Fibroblast of pulmonary artery (primary cell): ENCODE measurements around the gene CWF19L2.
"Not testable (repeated sequence)": the region's sequence is repeated elsewhere in the genome, so short reads cannot be mapped to it uniquely, and the experiment has no call there.

Experiments used
- DNase-seq: peaks from one replicate; pipeline ENCODE4 v3.0.0-alpha.2; 2010; ENCODE audit warnings: low read depth
- H3K4me3 ChIP-seq: replicated peaks from 2 replicates; pipeline ENCODE4 v1.5.1; 2011; ENCODE audit warnings: low read depth, mild to moderate bottlenecking, control low read depth, low read length, moderate library complexity
- CTCF ChIP-seq: IDR thresholded peaks from 2 replicates; pipeline ENCODE4 v1.5.1; 2011; ENCODE audit warnings: mild to moderate bottlenecking, control low read depth, low read length, inconsistent platforms; ENCODE audit errors: missing control alignments

The CWF19L2 gene

GRCh38 chr11:107397357-107397756, 60.3 kb downstream of the CWF19L2 start:
- no peak overlapping the region for H3K4me3 ChIP-seq
- no peak for DNase-seq
- TF ChIP-seq CTCF: no peak

DNA sequence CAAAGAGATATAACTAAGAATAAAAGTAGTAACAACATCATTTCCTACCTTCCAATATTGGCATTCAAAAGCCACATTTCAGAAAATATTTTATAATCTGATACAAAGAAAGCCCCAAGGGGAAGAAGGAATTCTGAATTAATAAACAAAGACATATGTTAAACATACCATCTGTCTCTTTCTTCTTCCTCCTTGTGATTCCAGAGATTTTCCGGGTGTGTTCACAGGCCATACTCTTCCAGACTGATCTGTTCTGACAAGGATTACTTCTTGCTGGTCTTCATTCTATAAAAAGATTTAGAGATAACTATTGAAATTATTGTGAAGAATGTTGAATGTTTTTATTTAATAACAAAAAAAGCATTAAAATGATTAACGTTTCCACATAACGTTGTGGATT, 65.0 kb downstream of the CWF19L2 start:
- no peak overlapping the region for H3K4me3 ChIP-seq
- TF ChIP-seq CTCF: no peak
- no peak for DNase-seq

- H3K4me3 ChIP-seq, DNase-seq: not testable (repeated sequence)
Measured at GRCh38 chr11:107390701-107391100, 66.9 kb downstream of the CWF19L2 start.

DNA sequence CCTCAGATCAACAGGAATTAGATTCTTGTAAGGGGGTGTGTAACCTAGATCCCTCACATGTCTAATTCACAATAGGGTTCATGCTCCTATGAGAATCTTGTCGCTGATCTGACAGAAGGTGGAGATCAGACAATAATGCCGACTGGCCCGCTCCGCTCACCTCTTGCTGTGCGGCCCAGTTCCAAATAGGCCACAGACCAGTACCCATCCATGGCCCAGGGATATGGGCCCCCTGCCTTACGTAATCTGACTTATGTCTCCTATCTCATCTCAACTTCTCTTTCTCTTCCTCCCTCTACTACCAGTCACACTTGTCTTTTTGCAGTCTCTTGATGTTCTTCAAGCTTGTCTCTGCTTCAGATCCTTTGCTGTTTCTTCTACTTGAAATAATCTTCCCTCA, 70.0 kb downstream of the CWF19L2 start:
- H3K4me3 ChIP-seq: no peak overlapping the region
- no peak for DNase-seq
- TF ChIP-seq CTCF: no peak

DNA sequence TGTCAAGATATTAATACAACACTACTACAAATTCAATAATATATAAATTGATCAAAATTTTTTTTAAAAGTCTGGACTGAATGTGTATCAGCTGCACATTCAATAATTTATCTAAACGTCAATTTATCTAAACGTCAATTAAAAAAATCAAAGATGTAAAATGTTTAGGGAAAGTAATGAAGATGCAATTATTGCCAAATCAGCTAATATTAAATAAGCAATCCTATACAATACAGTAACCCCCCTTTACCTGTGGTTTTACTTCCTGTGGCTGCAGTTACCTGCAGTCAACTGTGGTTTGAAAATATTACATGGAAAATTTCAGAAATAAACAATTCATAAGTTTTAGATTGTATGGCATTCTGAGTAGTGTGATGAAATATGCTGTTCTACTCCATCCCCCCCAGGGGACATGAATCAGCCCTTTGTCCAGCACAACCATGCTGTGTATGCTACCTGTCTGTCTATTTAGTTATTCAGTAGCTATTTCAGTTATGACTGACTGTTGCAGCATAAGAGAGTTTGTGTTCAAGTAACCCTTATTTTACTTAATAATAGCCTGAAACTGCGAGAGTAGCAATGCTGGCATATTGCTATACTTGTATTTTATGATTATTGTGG, 72.2 kb downstream of the CWF19L2 start:
- DNase-seq: peak; percentile 64
- no peak overlapping the region for H3K4me3 ChIP-seq
- TF ChIP-seq CTCF: no peak

GRCh38 chr11:107384144-107384852, 73.3 kb downstream of the CWF19L2 start:
- H3K4me3 ChIP-seq: no peak overlapping the region
- TF ChIP-seq CTCF: no peak

DNA sequence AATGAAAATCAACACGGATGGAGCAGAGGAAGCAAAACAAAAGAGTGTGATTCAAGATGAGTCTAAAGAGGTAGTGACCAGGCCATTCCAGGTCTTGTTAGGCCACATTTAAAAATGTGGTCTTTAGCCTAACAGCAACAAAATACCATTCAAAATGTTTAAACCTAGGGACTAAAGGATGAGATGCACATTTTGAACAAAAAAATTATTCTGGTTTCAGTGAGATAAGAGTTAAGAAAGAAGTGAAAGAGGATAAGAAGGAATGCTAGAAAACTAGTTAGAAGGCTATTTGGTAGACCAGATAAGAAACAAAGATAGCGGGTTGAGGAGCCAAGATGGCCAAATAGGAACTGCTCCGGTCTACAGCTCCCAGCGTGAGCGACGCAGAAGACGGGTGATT, 85.2 kb downstream of the CWF19L2 start:
- H3K4me3 ChIP-seq: no peak overlapping the region
- no peak for DNase-seq
- no peak for TF ChIP-seq CTCF

More at GRCh38 chr11:107384144-107384852, 73.3 kb downstream of the CWF19L2 start:
- no peak for DNase-seq
